GM23338 (cell line): ENCODE data around the gene KCNK1. TPM values are rescaled to one million over a fixed set of nuclear protein-coding genes. Genes with fewer than 3 reads are reported as not detected.

ENCODE experiments used
- ATAC-seq: fragments of 200-7000 bp; cut with Tn5 transposase; 3 replicates; pipeline ENCODE4 v1.9.1; 2020
- DNase-seq: peaks from one replicate; pipeline ENCODE4 v3.0.0-alpha.2; 2015; ENCODE audit warnings: low spot score
- H2AFZ ChIP-seq: fragments of 200-600 bp; sonication (generic); 2 replicates; pipeline ENCODE4 v1.8.0; 2016; ENCODE audit warnings: antibody characterized with exemption, mild to moderate bottlenecking, moderate library complexity
- H3F3A ChIP-seq: fragments of 200-600 bp; sonication (generic); replicated peaks from 2 replicates; pipeline ENCODE4 v1.8.0; 2017; ENCODE audit warnings: antibody characterized with exemption, mixed run types, low read depth
- H3K27ac ChIP-seq: fragments of 200-600 bp; sonication (generic); 2 replicates; pipeline ENCODE4 v1.6.1; 2016; ENCODE audit warnings: low read depth
- H3K27me3 ChIP-seq: fragments of 200-600 bp; sonication (generic); 2 replicates; pipeline ENCODE4 v1.8.0; 2016; ENCODE audit warnings: mild to moderate bottlenecking, mixed run types, moderate library complexity; ENCODE audit not compliant: insufficient read depth
- H3K36me3 ChIP-seq: fragments of 200-600 bp; sonication (generic); 2 replicates; pipeline ENCODE4 v1.8.0; 2016; ENCODE audit warnings: mild to moderate bottlenecking; ENCODE audit not compliant: insufficient read depth
- H3K4me1 ChIP-seq: fragments of 200-600 bp; sonication (generic); 2 replicates; pipeline ENCODE4 v1.8.0; 2016; ENCODE audit warnings: mild to moderate bottlenecking, moderate library complexity; ENCODE audit not compliant: insufficient read depth
- H3K4me2 ChIP-seq: fragments of 200-600 bp; sonication (generic); 2 replicates; pipeline ENCODE4 v1.7.1; 2017; ENCODE audit warnings: mixed run types
- H3K4me3 ChIP-seq: fragments of 200-600 bp; sonication (generic); 2 replicates; pipeline ENCODE4 v1.6.1; 2016; ENCODE audit warnings: mixed run types
- H3K79me2 ChIP-seq: fragments of 200-600 bp; sonication (generic); replicated peaks from 2 replicates; pipeline ENCODE4 v1.8.0; 2017; ENCODE audit warnings: mild to moderate bottlenecking; ENCODE audit not compliant: insufficient read depth
- H3K9me2 ChIP-seq: fragments of 200-600 bp; sonication (generic); 2 replicates; pipeline ENCODE4 v1.8.0; 2017; ENCODE audit not compliant: insufficient read depth
- H4K20me1 ChIP-seq: fragments of 200-600 bp; sonication (generic); replicated peaks from 2 replicates; pipeline ENCODE4 v1.8.0; 2017; ENCODE audit warnings: mild to moderate bottlenecking; ENCODE audit not compliant: insufficient read depth
- H3K27ac Mint-ChIP-seq: 2 replicates; pipeline ENCODE4 v1.8.0; 2020; ENCODE audit warnings: inconsistent platforms, mild to moderate bottlenecking, moderate library complexity, mixed read lengths
- H3K27me3 Mint-ChIP-seq: 3 replicates; pipeline ENCODE4 v1.8.0; 2022; ENCODE audit warnings: low read depth, mild to moderate bottlenecking, moderate library complexity, mixed read lengths, inconsistent platforms; ENCODE audit not compliant: insufficient read depth, poor library complexity
- H3K36me3 Mint-ChIP-seq: 3 replicates; pipeline ENCODE4 v1.8.0; 2021; ENCODE audit warnings: low read depth, mild to moderate bottlenecking, inconsistent platforms, moderate library complexity, mixed read lengths
- H3K4me1 Mint-ChIP-seq: 3 replicates; pipeline ENCODE4 v1.8.0; 2020; ENCODE audit warnings: mild to moderate bottlenecking, inconsistent platforms, mixed read lengths
- H3K4me3 Mint-ChIP-seq: 3 replicates; pipeline ENCODE4 v1.8.0; 2021; ENCODE audit warnings: moderate library complexity, mild to moderate bottlenecking, inconsistent platforms, mixed read lengths
- H3K9me3 Mint-ChIP-seq: 3 replicates; pipeline ENCODE4 v1.8.0; 2020; ENCODE audit warnings: moderate library complexity, mild to moderate bottlenecking, inconsistent platforms, mixed read lengths
- NANOG ChIP-seq: IDR thresholded peaks from 2 replicates; pipeline ENCODE4 v1.6.1; 2016; ENCODE audit warnings: antibody characterized with exemption, borderline replicate concordance
- STAT1 ChIP-seq: IDR thresholded peaks from one replicate; pipeline ENCODE4 v1.6.1; 2016; ENCODE audit warnings: antibody characterized with exemption; ENCODE audit not compliant: unreplicated experiment
- ZNF331 ChIP-seq: fragments of 250-450 bp; sonication (Bioruptor Pico); IDR thresholded peaks from 2 replicates; pipeline ENCODE4 v1.5.0; 2020; ENCODE audit warnings: low read depth, mild to moderate bottlenecking, moderate library complexity
- polyA plus RNA-seq: library from polyadenylated mRNA; unstranded; fragments of >200 nt; fragmentation: Nextera tagmentation; extraction: Ambion mirVana; gene quantifications from 2 replicates; pipeline ENCODE4 v1.2.1, GENCODE V29; 2016
- total RNA-seq: library from RNA; depleted of rRNA; stranded (reverse); fragments of >200 nt; shearing (Covaris generic); gene quantifications from 2 replicates; pipeline ENCODE4 v1.2.3, GENCODE V29; 2014
- TF ChIP-seq, protein P1 (sequence below): fragments of 250-450 bp; sonication (Bioruptor Pico); IDR thresholded peaks from 2 replicates; pipeline ENCODE4 v1.5.0; 2020; ENCODE audit warnings: mild to moderate bottlenecking, moderate library complexity
- TF ChIP-seq, protein P2 (sequence below): IDR thresholded peaks from one replicate; pipeline ENCODE4 v1.6.1; 2018; ENCODE audit warnings: antibody characterized with exemption; ENCODE audit not compliant: unreplicated experiment

KCNK1 gene
- total and polyA plus RNA-seq, 2 experiments from 2014 or later, result 10.1 to 12.7 TPM

- H3K27ac Mint-ChIP-seq, result no peak overlapping the region
- DNase-seq (no peak), ATAC-seq (no peak)
- peaks cover 2% of the 10 kb centered on the region for H3K27me3 Mint-ChIP-seq
- H3K4me1 ChIP-seq, result no peaks in the 10 kb centered on the region
- H4K20me1 ChIP-seq, result no peaks in the 10 kb centered on the region
- no peak overlapping the region for H3K4me3 ChIP-seq
- no peaks in the 10 kb centered on the region for H3K4me1 Mint-ChIP-seq
- no peak overlapping the region for H3K27ac ChIP-seq
- H3K9me3 Mint-ChIP-seq, result peaks cover 11% of the 10 kb centered on the region; the same call in 2 of the 3 replicates
- no peaks in the 10 kb centered on the region for H3K27me3 ChIP-seq
- H3K36me3 ChIP-seq, result no peaks in the 10 kb centered on the region
- no peaks in the 10 kb centered on the region for H3F3A ChIP-seq
- H3K9me2 ChIP-seq, result no peaks in the 10 kb centered on the region
- no peak overlapping the region for H3K4me2 ChIP-seq
- H2AFZ ChIP-seq, result no peak overlapping the region
- H3K4me3 Mint-ChIP-seq, result no peak overlapping the region
- no peaks in the 10 kb centered on the region for H3K79me2 ChIP-seq
- TF ChIP-seq ZNF331 (CRISPR knock-in tag) (no peak), NANOG (no peak), STAT1 (no peak)
- TF ChIP-seq, protein P1, sequence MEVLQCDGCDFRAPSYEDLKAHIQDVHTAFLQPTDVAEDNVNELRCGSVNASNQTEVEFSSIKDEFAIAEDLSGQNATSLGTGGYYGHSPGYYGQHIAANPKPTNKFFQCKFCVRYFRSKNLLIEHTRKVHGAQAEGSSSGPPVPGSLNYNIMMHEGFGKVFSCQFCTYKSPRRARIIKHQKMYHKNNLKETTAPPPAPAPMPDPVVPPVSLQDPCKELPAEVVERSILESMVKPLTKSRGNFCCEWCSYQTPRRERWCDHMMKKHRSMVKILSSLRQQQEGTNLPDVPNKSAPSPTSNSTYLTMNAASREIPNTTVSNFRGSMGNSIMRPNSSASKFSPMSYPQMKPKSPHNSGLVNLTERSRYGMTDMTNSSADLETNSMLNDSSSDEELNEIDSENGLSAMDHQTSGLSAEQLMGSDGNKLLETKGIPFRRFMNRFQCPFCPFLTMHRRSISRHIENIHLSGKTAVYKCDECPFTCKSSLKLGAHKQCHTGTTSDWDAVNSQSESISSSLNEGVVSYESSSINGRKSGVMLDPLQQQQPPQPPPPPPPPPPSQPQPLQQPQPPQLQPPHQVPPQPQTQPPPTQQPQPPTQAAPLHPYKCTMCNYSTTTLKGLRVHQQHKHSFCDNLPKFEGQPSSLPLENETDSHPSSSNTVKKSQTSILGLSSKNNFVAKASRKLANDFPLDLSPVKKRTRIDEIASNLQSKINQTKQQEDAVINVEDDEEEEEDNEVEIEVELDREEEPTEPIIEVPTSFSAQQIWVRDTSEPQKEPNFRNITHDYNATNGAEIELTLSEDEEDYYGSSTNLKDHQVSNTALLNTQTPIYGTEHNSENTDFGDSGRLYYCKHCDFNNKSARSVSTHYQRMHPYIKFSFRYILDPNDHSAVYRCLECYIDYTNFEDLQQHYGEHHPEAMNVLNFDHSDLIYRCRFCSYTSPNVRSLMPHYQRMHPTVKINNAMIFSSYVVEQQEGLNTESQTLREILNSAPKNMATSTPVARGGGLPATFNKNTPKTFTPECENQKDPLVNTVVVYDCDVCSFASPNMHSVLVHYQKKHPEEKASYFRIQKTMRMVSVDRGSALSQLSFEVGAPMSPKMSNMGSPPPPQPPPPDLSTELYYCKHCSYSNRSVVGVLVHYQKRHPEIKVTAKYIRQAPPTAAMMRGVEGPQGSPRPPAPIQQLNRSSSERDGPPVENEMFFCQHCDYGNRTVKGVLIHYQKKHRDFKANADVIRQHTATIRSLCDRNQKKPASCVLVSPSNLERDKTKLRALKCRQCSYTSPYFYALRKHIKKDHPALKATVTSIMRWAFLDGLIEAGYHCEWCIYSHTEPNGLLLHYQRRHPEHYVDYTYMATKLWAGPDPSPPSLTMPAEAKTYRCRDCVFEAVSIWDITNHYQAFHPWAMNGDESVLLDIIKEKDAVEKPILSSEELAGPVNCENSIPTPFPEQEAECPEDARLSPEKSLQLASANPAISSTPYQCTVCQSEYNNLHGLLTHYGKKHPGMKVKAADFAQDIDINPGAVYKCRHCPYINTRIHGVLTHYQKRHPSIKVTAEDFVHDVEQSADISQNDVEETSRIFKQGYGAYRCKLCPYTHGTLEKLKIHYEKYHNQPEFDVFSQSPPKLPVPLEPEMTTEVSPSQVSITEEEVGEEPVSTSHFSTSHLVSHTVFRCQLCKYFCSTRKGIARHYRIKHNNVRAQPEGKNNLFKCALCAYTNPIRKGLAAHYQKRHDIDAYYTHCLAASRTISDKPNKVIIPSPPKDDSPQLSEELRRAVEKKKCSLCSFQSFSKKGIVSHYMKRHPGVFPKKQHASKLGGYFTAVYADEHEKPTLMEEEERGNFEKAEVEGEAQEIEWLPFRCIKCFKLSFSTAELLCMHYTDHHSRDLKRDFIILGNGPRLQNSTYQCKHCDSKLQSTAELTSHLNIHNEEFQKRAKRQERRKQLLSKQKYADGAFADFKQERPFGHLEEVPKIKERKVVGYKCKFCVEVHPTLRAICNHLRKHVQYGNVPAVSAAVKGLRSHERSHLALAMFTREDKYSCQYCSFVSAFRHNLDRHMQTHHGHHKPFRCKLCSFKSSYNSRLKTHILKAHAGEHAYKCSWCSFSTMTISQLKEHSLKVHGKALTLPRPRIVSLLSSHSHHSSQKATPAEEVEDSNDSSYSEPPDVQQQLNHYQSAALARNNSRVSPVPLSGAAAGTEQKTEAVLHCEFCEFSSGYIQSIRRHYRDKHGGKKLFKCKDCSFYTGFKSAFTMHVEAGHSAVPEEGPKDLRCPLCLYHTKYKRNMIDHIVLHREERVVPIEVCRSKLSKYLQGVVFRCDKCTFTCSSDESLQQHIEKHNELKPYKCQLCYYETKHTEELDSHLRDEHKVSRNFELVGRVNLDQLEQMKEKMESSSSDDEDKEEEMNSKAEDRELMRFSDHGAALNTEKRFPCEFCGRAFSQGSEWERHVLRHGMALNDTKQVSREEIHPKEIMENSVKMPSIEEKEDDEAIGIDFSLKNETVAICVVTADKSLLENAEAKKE, result no peak
- TF ChIP-seq, protein P2, sequence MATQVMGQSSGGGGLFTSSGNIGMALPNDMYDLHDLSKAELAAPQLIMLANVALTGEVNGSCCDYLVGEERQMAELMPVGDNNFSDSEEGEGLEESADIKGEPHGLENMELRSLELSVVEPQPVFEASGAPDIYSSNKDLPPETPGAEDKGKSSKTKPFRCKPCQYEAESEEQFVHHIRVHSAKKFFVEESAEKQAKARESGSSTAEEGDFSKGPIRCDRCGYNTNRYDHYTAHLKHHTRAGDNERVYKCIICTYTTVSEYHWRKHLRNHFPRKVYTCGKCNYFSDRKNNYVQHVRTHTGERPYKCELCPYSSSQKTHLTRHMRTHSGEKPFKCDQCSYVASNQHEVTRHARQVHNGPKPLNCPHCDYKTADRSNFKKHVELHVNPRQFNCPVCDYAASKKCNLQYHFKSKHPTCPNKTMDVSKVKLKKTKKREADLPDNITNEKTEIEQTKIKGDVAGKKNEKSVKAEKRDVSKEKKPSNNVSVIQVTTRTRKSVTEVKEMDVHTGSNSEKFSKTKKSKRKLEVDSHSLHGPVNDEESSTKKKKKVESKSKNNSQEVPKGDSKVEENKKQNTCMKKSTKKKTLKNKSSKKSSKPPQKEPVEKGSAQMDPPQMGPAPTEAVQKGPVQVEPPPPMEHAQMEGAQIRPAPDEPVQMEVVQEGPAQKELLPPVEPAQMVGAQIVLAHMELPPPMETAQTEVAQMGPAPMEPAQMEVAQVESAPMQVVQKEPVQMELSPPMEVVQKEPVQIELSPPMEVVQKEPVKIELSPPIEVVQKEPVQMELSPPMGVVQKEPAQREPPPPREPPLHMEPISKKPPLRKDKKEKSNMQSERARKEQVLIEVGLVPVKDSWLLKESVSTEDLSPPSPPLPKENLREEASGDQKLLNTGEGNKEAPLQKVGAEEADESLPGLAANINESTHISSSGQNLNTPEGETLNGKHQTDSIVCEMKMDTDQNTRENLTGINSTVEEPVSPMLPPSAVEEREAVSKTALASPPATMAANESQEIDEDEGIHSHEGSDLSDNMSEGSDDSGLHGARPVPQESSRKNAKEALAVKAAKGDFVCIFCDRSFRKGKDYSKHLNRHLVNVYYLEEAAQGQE, result no peak
- no peaks in the 10 kb centered on the region for H3K36me3 Mint-ChIP-seq
Observed at GRCh38 chr1:233565313-233565712, 48.6 kb upstream of the KCNK1 start.
